ENCODE data around the gene LBR.
A peak's percentile ranks its signal among the peaks of the same experiment; 100 is the strongest.

Gene LBR

GRCh38 chr1:225458222-225458631 lies 30.4 kb upstream of the LBR start:
- H2AFZ ChIP-seq (ENCODE audit: low read length) = no peak overlapping the region
- H4K8ac ChIP-seq (ENCODE audit: low read depth, low read length) = no peak overlapping the region
- no peaks in the 10 kb centered on the region for H3K27me3 ChIP-seq (ENCODE audit: control insufficient read depth in 3 of 3, insufficient read depth in 3 of 3, low read depth in 1 of 3, low read length in 3 of 3)
- H3K4me3 ChIP-seq (ENCODE audit: low read length in 2 of 2) = no peak overlapping the region
- H2BK12ac ChIP-seq (ENCODE audit: low read length) = no peak overlapping the region
- H3K27ac ChIP-seq (replicated peaks; ENCODE audit: low read length) = no peak overlapping the region
- no peak overlapping the region for H2BK120ac ChIP-seq (ENCODE audit: low read depth, low read length)
- peaks cover 11 to 19% of the 10 kb centered on the region in 2 donors for H3K4me1 ChIP-seq (ENCODE audit: control insufficient read depth in 2 of 2, insufficient read depth in 1 of 2, low read depth in 1 of 2, low read length in 2 of 2)
- no peak overlapping the region for H3K14ac ChIP-seq (ENCODE audit: low read length)
- no peak overlapping the region for H2BK5ac ChIP-seq (ENCODE audit: low read length)
- H2BK15ac ChIP-seq (ENCODE audit: low read length) = no peak overlapping the region
- H3K79me1 ChIP-seq (ENCODE audit: low read depth, low read length) = no peaks in the 10 kb centered on the region
- no peak for DNase-seq (ENCODE audit: low spot score)
- H3K9me3 ChIP-seq (replicated peaks in 1 of 2; ENCODE audit: control insufficient read depth in 2 of 2, insufficient read depth in 1 of 2, low read depth in 1 of 2, low read length in 2 of 2) = no peaks in the 10 kb centered on the region
- no peaks in the 10 kb centered on the region for H3K36me3 ChIP-seq (replicated peaks in 1 of 2; ENCODE audit: control insufficient read depth in 2 of 2, insufficient read depth in 2 of 2, low read length in 2 of 2)
- no peak overlapping the region for H3K4ac ChIP-seq (ENCODE audit: low read length)
- H3K23ac ChIP-seq (ENCODE audit: low read depth, low read length, poor library complexity) = no peak overlapping the region
- no peak overlapping the region for H3K18ac ChIP-seq (ENCODE audit: low read length)
- H2AK5ac ChIP-seq (ENCODE audit: low read depth, low read length) = no peak overlapping the region
- no peak overlapping the region for H4K91ac ChIP-seq (ENCODE audit: low read depth, low read length, poor library complexity)
- WGBS, 2 donors (ENCODE audit: extremely low coverage in 2 of 2, insufficient read length in 2 of 2, insufficient replicate concordance in 1 of 2) = no CpG with 5 or more reads among the region's 2 CpGs
- H3K9ac ChIP-seq (ENCODE audit: low read depth, low read length, poor library complexity) = no peak overlapping the region
- no peak overlapping the region for H3K4me2 ChIP-seq (ENCODE audit: insufficient read depth, low read length, poor library complexity, severe bottlenecking)

GRCh38 chr1:225454733-225455132 lies 26.9 kb upstream of the LBR start:
- no peak overlapping the region for H2BK120ac ChIP-seq (ENCODE audit: low read depth, low read length)
- H3K9me3 ChIP-seq (replicated peaks in 1 of 2; ENCODE audit: control insufficient read depth in 2 of 2, insufficient read depth in 1 of 2, low read depth in 1 of 2, low read length in 2 of 2) = peaks cover 0 to 2% of the 10 kb centered on the region in 2 donors
- H3K23ac ChIP-seq (ENCODE audit: low read depth, low read length, poor library complexity) = no peak overlapping the region
- H2BK15ac ChIP-seq (ENCODE audit: low read length) = no peak overlapping the region
- no CpG with 5 or more reads among the region's 5 CpGs for WGBS, 2 donors (ENCODE audit: extremely low coverage in 2 of 2, insufficient read length in 2 of 2, insufficient replicate concordance in 1 of 2)
- no peak overlapping the region for H3K27ac ChIP-seq (replicated peaks; ENCODE audit: low read length)
- H3K18ac ChIP-seq (ENCODE audit: low read length) = no peak overlapping the region
- H2BK12ac ChIP-seq (ENCODE audit: low read length) = no peak overlapping the region
- H2BK5ac ChIP-seq (ENCODE audit: low read length) = no peak overlapping the region
- no peaks in the 10 kb centered on the region for H3K36me3 ChIP-seq (replicated peaks in 1 of 2; ENCODE audit: control insufficient read depth in 2 of 2, insufficient read depth in 2 of 2, low read length in 2 of 2)
- H3K79me1 ChIP-seq (ENCODE audit: low read depth, low read length) = peaks cover 2% of the 10 kb centered on the region
- no peaks in the 10 kb centered on the region for H3K27me3 ChIP-seq (ENCODE audit: control insufficient read depth in 3 of 3, insufficient read depth in 3 of 3, low read depth in 1 of 3, low read length in 3 of 3)
- H4K8ac ChIP-seq (ENCODE audit: low read depth, low read length) = no peak overlapping the region
- H3K4me3 ChIP-seq (ENCODE audit: low read length in 2 of 2) = no peak overlapping the region
- no peak overlapping the region for H3K14ac ChIP-seq (ENCODE audit: low read length)
- H4K91ac ChIP-seq (ENCODE audit: low read depth, low read length, poor library complexity) = no peak overlapping the region
- DNase-seq (ENCODE audit: low spot score) = no peak
- no peak overlapping the region for H3K9ac ChIP-seq (ENCODE audit: low read depth, low read length, poor library complexity)
- H3K4me2 ChIP-seq (ENCODE audit: insufficient read depth, low read length, poor library complexity, severe bottlenecking) = no peak overlapping the region
- H2AK5ac ChIP-seq (ENCODE audit: low read depth, low read length) = no peak overlapping the region
- peaks cover 1 to 7% of the 10 kb centered on the region in 2 donors for H3K4me1 ChIP-seq (ENCODE audit: control insufficient read depth in 2 of 2, insufficient read depth in 1 of 2, low read depth in 1 of 2, low read length in 2 of 2)
- peak overlapping the region; percentile 72 for H2AFZ ChIP-seq (ENCODE audit: low read length)
- H3K4ac ChIP-seq (ENCODE audit: low read length) = no peak overlapping the region

- no peak overlapping the region for H3K4me2 ChIP-seq (ENCODE audit: insufficient read depth, low read length, poor library complexity, severe bottlenecking)
- no peak overlapping the region for H3K4ac ChIP-seq (ENCODE audit: low read length)
- peaks cover 2 to 7% of the 10 kb centered on the region in 2 donors for H3K4me1 ChIP-seq (ENCODE audit: control insufficient read depth in 2 of 2, insufficient read depth in 1 of 2, low read depth in 1 of 2, low read length in 2 of 2)
- H3K27ac ChIP-seq (replicated peaks; ENCODE audit: low read length) = no peak overlapping the region
- peaks cover 2% of the 10 kb centered on the region for H3K79me1 ChIP-seq (ENCODE audit: low read depth, low read length)
- H2BK15ac ChIP-seq (ENCODE audit: low read length) = no peak overlapping the region
- no peak overlapping the region for H3K18ac ChIP-seq (ENCODE audit: low read length)
- no peak overlapping the region for H3K14ac ChIP-seq (ENCODE audit: low read length)
- no peak overlapping the region for H2BK120ac ChIP-seq (ENCODE audit: low read depth, low read length)
- H2AFZ ChIP-seq (ENCODE audit: low read length) = peak overlapping the region; percentile 72
- H4K91ac ChIP-seq (ENCODE audit: low read depth, low read length, poor library complexity) = no peak overlapping the region
- no peak for DNase-seq (ENCODE audit: low spot score)
- no peak overlapping the region for H2AK5ac ChIP-seq (ENCODE audit: low read depth, low read length)
- no peak overlapping the region for H3K4me3 ChIP-seq (ENCODE audit: low read length in 2 of 2)
- peaks cover 0 to 2% of the 10 kb centered on the region in 2 donors for H3K9me3 ChIP-seq (replicated peaks in 1 of 2; ENCODE audit: control insufficient read depth in 2 of 2, insufficient read depth in 1 of 2, low read depth in 1 of 2, low read length in 2 of 2)
- no peaks in the 10 kb centered on the region for H3K36me3 ChIP-seq (replicated peaks in 1 of 2; ENCODE audit: control insufficient read depth in 2 of 2, insufficient read depth in 2 of 2, low read length in 2 of 2)
- no peak overlapping the region for H2BK12ac ChIP-seq (ENCODE audit: low read length)
- no peaks in the 10 kb centered on the region for H3K27me3 ChIP-seq (ENCODE audit: control insufficient read depth in 3 of 3, insufficient read depth in 3 of 3, low read depth in 1 of 3, low read length in 3 of 3)
- no peak overlapping the region for H3K23ac ChIP-seq (ENCODE audit: low read depth, low read length, poor library complexity)
- no peak overlapping the region for H3K9ac ChIP-seq (ENCODE audit: low read depth, low read length, poor library complexity)
- WGBS, 2 donors (ENCODE audit: extremely low coverage in 2 of 2, insufficient read length in 2 of 2, insufficient replicate concordance in 1 of 2) = no CpG with 5 or more reads among the region's 5 CpGs
- H4K8ac ChIP-seq (ENCODE audit: low read depth, low read length) = no peak overlapping the region
- no peak overlapping the region for H2BK5ac ChIP-seq (ENCODE audit: low read length)
Observed at GRCh38 chr1:225453797-225454648, 26.2 kb upstream of the LBR start.

- Histone ChIP-seq H3K14ac (ENCODE audit: low read length) (no peak overlapping the region), H3K27ac (replicated peaks; ENCODE audit: low read length) (no peak overlapping the region), H2BK15ac (ENCODE audit: low read length) (peak overlapping the region; percentile 7), H3K27me3 (ENCODE audit: control insufficient read depth in 3 of 3, insufficient read depth in 3 of 3, low read depth in 1 of 3, low read length in 3 of 3) (peaks cover 0 to 2% (median 0%) of the 10 kb centered on the region in 3 experiments), H2BK120ac (ENCODE audit: low read depth, low read length) (no peak overlapping the region), H3K9me3 (replicated peaks in 1 of 2; ENCODE audit: control insufficient read depth in 2 of 2, insufficient read depth in 1 of 2, low read depth in 1 of 2, low read length in 2 of 2) (peaks cover 0 to 2% of the 10 kb centered on the region in 2 donors), H2AFZ (ENCODE audit: low read length) (no peak overlapping the region), H3K23ac (ENCODE audit: low read depth, low read length, poor library complexity) (no peak overlapping the region), H2BK12ac (ENCODE audit: low read length) (no peak overlapping the region), H3K4me2 (ENCODE audit: insufficient read depth, low read length, poor library complexity, severe bottlenecking) (no peak overlapping the region), H3K4ac (ENCODE audit: low read length) (no peak overlapping the region), H4K8ac (ENCODE audit: low read depth, low read length) (no peak overlapping the region), H3K36me3 (replicated peaks in 1 of 2; ENCODE audit: control insufficient read depth in 2 of 2, insufficient read depth in 2 of 2, low read length in 2 of 2) (no peaks in the 10 kb centered on the region), H3K9ac (ENCODE audit: low read depth, low read length, poor library complexity) (no peak overlapping the region), H3K18ac (ENCODE audit: low read length) (no peak overlapping the region), H2BK5ac (ENCODE audit: low read length) (no peak overlapping the region), H3K79me1 (ENCODE audit: low read depth, low read length) (peaks cover 2% of the 10 kb centered on the region), H3K4me1 (ENCODE audit: control insufficient read depth in 2 of 2, insufficient read depth in 1 of 2, low read depth in 1 of 2, low read length in 2 of 2) (peaks cover 7 to 11% of the 10 kb centered on the region in 2 donors), H3K4me3 (ENCODE audit: low read length in 2 of 2) (no peak overlapping the region), H2AK5ac (ENCODE audit: low read depth, low read length) (peak overlapping the region; percentile 10), H4K91ac (ENCODE audit: low read depth, low read length, poor library complexity) (no peak overlapping the region)
- DNase-seq (ENCODE audit: low spot score) = no peak
- WGBS, 2 donors (ENCODE audit: extremely low coverage in 2 of 2, insufficient read length in 2 of 2, insufficient replicate concordance in 1 of 2) = no CpG with 5 or more reads among the region's 25 CpGs
Observed at GRCh38 chr1:225451840-225452515, 24.1 kb upstream of the LBR start.
